Keratinocyte (primary cell): ENCODE measurements around the gene ADRB2.

ENCODE experiments used
- CTCF ChIP-seq, 3 experiments: IDR thresholded peaks in 1 of 3; conservative IDR thresholded peaks in 1 of 3; optimal IDR thresholded peaks in 1 of 3; 2 replicates in 2 of 3; 3 replicates in 1 of 3; pipeline versions ENCODE3 to v1.5.1; 2011; ENCODE audit warnings: low read length in 3 of 3, mild to moderate bottlenecking in 3 of 3, moderate library complexity in 2 of 3, control low read depth in 1 of 3, inconsistent platforms in 1 of 3; ENCODE audit not compliant: insufficient read depth in 2 of 3; ENCODE audit errors: extremely low read depth in 1 of 3
- EZH2 ChIP-seq: IDR thresholded peaks from one replicate; pipeline ENCODE4 v1.6.1; 2012; ENCODE audit warnings: inconsistent platforms, mild to moderate bottlenecking, low read length, moderate library complexity

- TF ChIP-seq CTCF (optimal IDR thresholded peaks at IDR 0.05 in 1 of 3, IDR thresholded peaks at IDR 0.05 in 1 of 3, conservative IDR thresholded peaks at IDR 0.05 in 1 of 3; ENCODE audit: extremely low read depth in 1 of 3, insufficient read depth in 2 of 3, low read length in 3 of 3) (no peak), EZH2 (no peak)
Observed at GRCh38 chr5:148833925-148834324, 7.5 kb downstream of the ADRB2 start.
